GM12801 (cell line): Measurements from ENCODE around the gene DPPA4.

Source experiments
- TF ChIP-seq, protein P1 (sequence below): IDR thresholded peaks from one replicate; pipeline ENCODE4 v1.5.1; 2011; ENCODE audit warnings: control low read depth; ENCODE audit not compliant: insufficient read length; ENCODE audit errors: extremely low read depth

DPPA4 gene

DNA sequence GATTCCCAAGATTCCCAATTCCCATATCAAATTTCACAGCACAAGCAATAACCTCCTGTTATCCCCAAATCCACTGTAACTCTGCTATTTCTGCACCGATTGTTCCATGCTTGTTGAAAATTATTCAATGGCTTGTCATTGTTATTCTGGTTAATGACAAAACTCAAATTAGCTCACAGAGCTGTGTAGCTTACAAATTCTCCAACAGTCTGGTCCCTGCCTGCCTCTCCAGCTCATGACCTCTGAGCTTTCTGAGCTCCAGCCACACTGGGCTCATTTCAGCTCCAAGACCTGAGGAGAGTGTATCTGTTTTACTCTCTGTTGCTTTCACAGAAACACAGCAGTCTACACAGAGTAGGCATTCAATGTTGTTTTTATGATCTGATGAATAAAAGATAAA is 24.3 kb downstream of the DPPA4 start:
- TF ChIP-seq, protein P1, sequence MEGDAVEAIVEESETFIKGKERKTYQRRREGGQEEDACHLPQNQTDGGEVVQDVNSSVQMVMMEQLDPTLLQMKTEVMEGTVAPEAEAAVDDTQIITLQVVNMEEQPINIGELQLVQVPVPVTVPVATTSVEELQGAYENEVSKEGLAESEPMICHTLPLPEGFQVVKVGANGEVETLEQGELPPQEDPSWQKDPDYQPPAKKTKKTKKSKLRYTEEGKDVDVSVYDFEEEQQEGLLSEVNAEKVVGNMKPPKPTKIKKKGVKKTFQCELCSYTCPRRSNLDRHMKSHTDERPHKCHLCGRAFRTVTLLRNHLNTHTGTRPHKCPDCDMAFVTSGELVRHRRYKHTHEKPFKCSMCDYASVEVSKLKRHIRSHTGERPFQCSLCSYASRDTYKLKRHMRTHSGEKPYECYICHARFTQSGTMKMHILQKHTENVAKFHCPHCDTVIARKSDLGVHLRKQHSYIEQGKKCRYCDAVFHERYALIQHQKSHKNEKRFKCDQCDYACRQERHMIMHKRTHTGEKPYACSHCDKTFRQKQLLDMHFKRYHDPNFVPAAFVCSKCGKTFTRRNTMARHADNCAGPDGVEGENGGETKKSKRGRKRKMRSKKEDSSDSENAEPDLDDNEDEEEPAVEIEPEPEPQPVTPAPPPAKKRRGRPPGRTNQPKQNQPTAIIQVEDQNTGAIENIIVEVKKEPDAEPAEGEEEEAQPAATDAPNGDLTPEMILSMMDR = no peak

DNA sequence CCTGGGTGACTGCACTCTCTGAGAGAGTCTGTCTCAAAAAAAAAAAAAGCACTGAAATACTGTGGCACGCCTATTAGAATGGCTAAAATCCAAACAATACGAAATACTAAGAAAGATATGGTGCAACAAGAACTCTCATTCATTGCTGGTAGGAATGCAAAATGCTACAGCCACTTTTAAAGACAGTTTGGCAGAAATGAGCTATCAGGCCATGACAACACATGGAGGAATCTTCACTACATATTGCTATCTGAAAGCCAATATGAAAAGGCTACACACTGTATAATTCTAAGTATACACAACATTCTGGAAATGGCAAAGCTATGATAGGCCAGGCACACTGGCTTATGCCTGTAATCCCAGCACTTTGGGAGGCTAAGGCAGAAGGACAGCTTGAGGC is 39.9 kb downstream of the DPPA4 start:
- TF ChIP-seq, protein P1 = no peak

DNA sequence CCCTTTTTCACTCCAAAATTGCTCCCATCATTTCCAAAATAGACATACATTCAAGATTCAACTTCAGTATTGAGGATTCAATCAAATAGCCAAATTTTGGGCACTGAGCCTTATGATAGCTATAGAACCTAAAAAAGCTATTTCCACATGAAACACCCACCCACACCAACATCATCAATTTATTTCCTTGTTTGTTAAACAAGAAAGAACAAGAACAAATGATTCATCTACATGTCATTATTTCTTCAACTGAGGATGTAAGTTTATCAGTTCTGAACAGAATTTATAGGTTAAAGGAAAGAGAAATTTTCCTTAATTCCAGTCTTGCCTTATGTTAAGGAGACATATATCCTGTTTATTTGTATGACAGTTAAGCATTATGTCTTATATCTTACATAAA is 53.3 kb downstream of the DPPA4 start:
- TF ChIP-seq, protein P1 = no peak

DNA sequence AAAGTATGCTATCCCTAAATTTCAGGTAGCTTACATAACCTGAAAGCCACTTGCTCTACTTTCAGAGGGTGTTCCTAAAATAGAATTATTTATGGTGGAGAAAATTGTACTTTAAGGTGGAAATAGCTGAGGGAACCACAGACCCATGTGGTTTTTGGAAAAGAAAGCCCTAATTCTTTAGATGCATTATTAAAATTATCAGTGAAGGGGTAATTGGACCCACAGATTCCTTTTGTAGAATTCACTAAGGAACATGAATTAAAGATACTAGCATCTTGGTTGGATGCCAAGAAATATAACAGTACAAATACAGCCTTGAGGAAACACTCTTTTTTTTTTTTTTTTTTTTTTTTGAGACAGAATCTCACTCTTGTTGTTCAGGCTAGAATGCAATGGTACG is 58.8 kb downstream of the DPPA4 start:
- TF ChIP-seq, protein P1 = no peak

DNA sequence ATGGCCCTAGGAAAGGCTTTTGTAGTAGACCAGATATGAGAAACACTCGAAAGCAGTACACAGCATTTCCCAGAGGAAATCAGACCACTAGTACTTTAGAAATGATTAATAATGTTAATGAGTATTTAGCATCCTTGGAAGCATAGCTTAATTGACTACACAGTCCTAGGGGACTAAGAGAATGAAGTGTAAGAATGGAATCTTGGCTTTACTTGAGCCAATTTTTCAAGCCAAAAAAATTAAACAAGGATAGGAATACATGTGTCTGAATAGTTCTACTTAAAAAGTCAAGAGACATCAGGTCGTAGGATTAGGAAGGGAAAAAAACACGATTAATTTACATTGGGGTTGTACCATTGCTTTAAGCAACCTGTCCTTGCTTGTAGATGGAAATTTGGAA is 59.2 kb downstream of the DPPA4 start:
- TF ChIP-seq, protein P1 = no peak
